ENCODE results near the gene LHFPL3. TPM values are rescaled to one million over a fixed set of nuclear protein-coding genes. Genes with fewer than 3 reads are reported as not detected.
"Not testable (repeated sequence)": the region's sequence is repeated elsewhere in the genome, so short reads cannot be mapped to it uniquely, and the experiment has no call there.

The LHFPL3 gene
- total RNA-seq, 1 donor from 2014 or later = not detected

DNA sequence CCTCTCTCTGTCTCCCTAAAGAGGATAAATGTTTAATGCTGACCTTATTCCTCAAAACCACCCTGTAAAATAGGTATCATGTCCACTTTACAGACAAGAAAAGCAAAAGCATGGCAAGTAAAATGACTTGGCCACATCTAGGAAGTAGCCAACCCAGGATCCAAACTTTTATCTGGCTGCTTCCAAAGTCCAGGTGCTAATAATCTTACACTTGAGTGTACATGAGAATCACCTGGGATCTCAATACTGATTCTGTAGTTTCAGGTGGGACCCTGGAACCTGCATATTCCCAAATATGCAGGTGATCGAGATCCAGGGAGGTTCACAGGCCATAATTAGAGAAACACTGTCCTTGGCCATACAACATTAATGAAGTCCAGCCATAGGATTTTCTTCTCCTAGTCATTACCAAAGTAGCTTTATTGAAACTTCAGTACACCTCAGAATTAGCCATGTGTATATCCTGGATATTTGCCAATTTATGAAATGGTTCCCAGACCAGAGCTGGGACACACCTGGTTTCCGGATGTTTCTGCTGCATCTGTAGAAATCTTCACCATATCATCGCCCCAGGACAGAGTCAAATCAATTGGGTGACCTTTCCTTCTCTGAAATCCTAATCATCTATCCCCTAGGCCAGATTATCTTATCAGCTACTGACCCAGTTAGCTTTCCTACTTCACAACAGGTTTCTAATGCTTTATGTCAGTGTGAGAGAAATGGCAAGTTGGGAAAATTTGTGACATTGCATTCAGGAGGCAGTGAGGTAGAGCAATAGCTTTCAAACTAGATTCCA, 566.5 kb downstream of the LHFPL3 start:
- no peak for DNase-seq (ENCODE audit: low read depth)

- DNase-seq (ENCODE audit: low read depth) = peak; percentile 44
These were observed 567.3 kb downstream of the LHFPL3 start for GRCh38 chr7:104895522-104896236.

DNA sequence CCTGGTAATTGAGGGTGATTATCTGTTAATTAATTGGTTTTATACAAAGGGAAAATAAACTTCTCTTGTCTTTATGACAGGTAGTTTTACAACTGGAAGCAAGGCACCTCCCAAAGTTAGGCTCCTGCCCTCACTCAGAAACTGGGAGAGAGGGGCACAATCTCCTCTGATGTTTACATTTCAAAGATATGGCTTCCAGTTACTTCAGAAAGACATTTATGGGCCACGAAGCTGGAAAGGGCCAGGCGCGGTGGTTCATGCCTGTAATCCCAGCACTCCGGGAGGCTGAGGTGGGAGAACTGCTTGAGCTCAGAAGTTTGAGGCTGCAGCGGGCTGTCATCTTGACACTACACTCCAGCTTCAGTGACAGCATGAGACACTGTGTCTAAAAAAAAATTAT, 570.0 kb downstream of the LHFPL3 start:
- DNase-seq (ENCODE audit: low read depth) = no peak

GRCh38 chr7:104900525-104901239, 572.3 kb downstream of the LHFPL3 start:
- peak; percentile 70 for DNase-seq (ENCODE audit: low read depth)

DNA sequence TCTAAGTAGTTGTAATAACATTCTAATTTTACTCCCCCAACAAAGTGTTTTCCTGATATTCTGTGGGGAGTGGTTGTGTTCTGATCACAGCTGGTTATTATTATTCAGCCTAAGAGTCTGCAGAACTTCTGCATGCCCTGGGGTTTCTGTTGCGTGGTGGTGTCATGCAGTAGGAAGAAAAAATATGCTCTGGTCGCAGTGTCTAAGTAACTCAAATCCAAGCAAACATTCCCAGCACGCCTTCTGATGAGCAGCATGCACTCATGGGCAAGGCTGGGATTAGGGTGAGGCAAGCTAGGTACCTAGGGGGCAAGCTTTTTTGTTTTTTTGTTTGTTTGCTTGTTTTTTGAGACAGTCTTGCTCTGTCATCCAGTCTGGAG, 572.8 kb downstream of the LHFPL3 start:
- no peak for DNase-seq (ENCODE audit: low read depth)

GRCh38 chr7:104902183-104902582, 573.8 kb downstream of the LHFPL3 start:
- no peak for DNase-seq (ENCODE audit: low read depth)

DNA sequence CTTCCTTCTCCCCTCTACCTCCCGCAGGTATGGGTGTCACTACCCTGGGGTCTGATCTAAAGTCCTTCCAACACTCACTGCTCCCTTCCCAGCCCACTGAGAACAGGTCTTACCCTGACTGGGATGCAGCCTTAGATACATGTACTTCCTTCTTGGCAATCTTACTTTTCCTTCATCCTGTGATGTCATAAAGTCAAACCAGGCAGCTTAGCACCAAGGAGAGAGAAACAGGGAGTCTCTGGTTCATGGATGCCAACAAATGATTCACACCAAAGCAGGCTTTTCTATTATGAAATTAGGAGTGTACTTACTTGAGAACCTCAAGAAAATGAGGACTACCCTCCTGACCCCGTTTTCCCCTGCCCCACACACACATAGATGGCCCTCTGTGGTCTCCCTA, 574.6 kb downstream of the LHFPL3 start:
- DNase-seq (ENCODE audit: low read depth) = no peak

DNA sequence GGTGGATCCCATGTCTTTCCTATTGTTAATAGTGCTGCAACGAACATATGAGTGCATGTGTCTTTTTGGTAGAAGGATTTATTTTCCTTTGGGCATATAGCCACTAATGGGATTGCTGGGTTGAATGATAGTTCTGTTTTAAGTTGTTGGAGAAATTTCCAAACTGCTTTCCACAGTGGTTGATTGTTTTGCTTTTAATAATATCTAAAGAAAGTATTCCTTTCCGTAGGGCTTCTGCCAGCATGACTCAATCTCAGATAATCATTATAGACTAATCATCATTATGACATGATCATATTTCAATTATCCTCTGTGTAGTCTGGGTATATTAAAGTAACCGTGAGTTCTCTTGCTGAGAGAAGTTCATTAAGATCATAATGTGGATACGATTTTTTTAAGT, 575.4 kb downstream of the LHFPL3 start:
- DNase-seq (ENCODE audit: low read depth) = no peak

- DNase-seq (ENCODE audit: low read depth) = no peak
These were observed 577.6 kb downstream of the LHFPL3 start for GRCh38 chr7:104906032-104906431.

DNA sequence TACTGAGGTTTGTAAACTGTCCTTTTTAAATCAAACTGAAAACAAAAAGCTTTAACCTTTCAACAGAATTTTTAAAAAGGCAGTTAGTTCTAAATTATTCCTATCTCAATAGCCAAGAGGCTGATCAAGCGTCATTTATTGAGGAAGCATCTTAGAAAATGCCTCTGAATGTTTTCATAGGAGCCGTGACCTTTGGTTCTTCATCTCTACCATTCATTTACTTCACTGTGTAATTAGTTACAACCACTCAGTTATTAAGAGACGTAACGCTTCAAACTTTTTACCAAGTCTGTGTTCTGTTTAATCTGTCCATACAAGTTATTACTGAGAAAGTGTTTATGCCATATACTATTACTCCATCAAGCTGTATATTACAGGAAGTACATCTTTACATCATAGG, 578.2 kb downstream of the LHFPL3 start:
- no peak for DNase-seq (ENCODE audit: low read depth)

DNA sequence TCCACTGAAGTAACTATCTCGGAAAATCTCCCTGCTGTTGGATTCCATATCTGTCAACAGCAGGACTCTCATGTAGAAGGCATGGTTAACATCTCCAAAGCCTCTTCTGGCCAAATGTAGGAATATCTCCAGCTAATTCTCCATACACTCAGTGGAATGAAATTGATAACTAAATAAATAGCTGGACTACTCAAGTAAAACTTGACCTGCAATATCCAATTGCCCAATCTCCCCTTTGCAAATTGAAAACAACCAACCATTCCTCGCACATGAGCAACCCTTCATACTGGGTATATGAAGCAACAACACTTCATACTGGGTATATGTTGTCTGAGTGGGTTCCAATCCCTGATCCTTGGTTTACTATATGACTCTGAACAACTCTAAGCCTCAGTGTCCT, 580.2 kb downstream of the LHFPL3 start:
- no peak for DNase-seq (ENCODE audit: low read depth)

- no peak for DNase-seq (ENCODE audit: low read depth)
These were observed 580.7 kb downstream of the LHFPL3 start for GRCh38 chr7:104909096-104909495.

- no peak for DNase-seq (ENCODE audit: low read depth)
These were observed 586.0 kb downstream of the LHFPL3 start for GRCh38 chr7:104914421-104914820.

- no peak for DNase-seq (ENCODE audit: low read depth)
These were observed 593.2 kb downstream of the LHFPL3 start for GRCh38 chr7:104921596-104921995.

DNA sequence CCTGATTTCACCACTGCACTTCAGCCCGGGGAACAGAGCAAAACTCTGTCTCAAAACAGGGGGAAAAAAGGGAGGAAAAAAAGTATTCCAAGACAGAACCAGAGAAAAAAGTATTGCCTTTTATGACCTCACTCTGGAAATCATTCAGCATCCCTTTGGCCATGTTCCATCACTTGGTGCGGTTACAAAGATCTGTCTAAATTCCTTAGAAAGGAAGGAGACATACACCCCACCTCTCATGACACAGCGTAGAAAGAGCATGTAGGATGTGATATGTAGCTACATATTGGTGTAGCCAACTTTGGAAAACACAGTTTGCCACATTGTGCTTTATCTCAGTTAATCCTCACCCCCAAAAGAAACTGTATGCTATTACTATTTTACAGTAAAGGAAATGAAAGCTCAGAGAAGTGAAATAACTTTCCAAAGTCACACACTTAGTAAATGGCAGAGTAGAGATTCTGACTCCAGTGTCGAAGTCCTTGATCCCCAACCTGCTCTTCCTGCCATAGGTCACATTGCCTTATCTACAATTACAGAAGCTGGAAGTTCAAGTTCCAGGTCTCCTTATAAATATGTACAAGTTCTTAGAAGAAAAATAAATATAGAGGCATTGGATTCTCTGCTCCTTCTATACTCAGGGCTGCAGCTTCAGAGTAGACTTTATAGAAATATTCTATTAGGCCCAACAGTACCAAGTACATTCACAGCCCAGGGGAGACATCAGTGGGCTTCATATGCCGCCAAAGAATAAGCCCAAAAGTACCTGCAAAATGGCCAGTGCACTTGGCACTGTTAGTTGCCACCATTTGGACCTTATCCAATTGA, 594.0 kb downstream of the LHFPL3 start:
- peak; percentile 48 for DNase-seq (ENCODE audit: low read depth)

DNA sequence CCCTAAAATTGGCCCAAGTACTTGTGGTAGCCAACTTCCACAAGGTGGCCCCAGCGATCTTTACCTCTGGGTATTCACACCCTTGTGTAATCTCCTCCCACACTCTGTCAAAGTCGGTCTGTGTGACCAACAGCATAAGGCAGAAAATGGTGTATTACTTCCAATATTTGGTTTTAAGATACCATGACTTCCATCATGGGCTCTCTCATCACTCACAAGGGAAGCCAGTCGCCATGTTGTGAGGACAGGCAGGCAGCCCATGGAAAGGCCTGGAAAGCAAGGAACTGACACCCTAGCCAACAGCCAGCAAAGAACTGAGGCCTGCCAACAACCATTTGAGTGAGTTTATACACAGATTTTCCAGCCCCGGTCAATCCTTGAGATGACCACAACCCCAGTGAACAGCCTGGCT, 594.6 kb downstream of the LHFPL3 start:
- DNase-seq (ENCODE audit: low read depth) = peak; percentile 93

GRCh38 chr7:104926189-104926588, 597.8 kb downstream of the LHFPL3 start:
- not testable (repeated sequence) for DNase-seq (ENCODE audit: low read depth)

- peak; percentile 97 for DNase-seq (ENCODE audit: low read depth)
These were observed 598.2 kb downstream of the LHFPL3 start for GRCh38 chr7:104926601-104927041.

DNA sequence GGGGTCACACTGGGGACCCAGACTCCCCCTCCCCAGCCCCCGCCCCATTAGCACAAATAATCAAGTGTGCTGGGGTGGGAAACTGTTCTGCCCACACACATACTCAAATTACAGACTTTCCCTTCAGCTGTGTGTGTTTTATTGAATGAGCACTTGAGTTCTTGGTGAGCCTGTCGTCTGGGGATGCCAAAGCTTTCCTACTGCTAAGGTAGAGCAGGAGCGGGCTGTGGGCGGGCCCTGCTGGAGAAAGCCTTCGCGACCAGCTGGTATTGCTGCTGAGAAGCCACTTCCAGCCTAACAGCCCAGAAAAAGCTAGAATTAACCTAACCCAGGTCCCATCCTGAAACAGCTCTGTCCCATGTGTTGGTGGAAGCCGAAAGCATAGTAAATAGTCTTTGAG, 598.7 kb downstream of the LHFPL3 start:
- DNase-seq (ENCODE audit: low read depth) = peak; percentile 78

DNA sequence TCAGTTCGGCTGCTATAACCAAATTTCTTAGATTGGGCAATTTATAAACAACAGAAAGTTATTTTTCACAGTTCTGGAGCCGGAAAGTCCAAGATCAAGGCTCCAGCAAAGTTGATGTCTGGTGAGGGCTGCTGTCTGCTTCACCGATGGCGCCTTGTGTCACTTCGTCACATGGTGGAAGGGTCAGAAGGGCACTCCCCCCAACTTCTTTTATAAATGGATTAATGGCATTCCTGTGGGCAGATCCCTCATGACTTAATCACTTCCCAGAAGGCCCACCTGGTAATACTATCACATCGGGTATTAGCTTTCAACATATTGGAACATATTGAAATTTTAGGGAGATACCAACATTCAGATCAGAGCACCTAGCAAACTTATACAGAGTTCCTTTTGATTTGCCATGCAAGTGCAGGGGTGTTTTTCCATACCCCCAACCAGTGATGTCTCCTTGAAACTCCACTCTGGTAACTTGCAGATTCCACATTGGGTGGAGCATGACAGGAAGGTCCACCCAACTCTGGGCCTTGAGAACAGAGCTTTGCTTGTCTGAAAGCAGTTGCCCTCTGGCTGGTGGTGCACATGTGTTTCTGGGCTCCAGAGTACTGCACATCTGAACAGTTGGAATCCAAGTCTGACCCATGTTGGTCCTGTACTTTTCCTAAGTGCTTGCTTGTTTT, 600.5 kb downstream of the LHFPL3 start:
- DNase-seq (ENCODE audit: low read depth) = no peak

DNA sequence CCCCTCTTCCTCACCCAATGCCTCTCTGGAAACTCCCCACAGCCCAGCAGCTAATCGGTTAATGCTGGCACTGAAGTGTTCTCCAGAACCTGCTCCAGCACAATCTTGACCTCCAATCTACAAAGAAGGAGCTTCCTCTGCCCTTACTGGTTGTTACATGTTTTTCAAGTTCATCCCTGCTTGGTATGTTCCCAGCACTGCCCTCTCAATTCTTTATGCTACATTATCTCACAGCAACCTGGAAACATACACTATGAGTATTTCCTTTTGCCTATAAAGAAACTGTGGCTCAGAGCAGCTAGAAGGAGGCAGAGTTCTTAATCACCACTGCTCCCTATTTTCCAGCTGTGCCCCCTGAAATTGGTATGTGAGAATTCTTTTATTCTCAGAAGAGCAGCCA, 601.5 kb downstream of the LHFPL3 start:
- no peak for DNase-seq (ENCODE audit: low read depth)
